ENCODE results near the gene NENF. TPM values are rescaled to one million over a fixed set of nuclear protein-coding genes. Genes with fewer than 3 reads are reported as not detected.
A peak's percentile ranks its signal among the peaks of the same experiment; 100 is the strongest.

Gene NENF
- total RNA-seq, 3 donors from 2014 or later = 30.6 to 43.0 (median 32.5) TPM

DNA sequence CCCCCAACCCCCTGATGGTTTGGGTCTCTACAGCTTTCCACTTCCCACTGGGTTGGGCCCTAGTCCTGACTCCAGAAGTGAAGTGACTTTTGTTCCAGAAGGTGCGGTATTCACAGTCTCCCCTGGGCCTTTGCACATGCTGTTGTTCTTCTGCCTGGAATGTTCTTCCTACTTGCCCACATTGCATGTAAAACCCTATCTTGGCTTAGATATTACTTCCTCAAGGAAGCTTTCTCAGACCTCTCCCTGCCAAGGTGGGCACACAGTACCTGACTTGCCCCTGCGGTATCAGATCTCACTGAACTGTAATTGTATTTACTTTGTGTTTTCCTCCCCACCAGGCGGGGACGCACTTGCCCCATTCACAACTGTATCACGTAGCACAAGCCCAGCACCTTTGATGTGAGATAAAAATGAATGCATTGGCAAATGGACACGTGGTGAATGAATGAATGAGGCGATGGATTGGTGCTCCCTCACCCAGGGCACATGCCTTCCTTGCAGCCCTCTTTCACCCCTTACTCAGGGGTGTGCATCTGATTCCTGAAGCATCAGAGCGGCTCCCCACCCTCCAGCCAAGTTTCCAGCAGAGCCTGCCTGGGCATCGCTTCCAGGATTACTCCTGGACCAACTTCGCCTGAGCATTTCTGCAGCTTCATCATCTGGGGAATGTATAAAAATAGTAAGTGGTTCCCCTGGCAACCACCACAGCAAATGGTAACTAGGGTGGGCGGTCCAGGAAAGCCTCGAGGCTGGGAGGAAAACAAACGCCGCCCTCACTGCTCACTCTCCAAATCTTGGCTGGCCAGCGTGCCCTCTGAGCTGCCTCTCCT, 19.8 kb downstream of the NENF start:
- no peaks in the 10 kb centered on the region for H3K4me1 ChIP-seq (ENCODE audit: low read depth)
- H3K9me3 ChIP-seq = no peaks in the 10 kb centered on the region
- intact Hi-C loops (cut with DNase I, micrococcal nuclease) = loop anchor here (10.0 kb wide), 1 partner anchor 388 kb away; no protein-coding TSS in a partner anchor
- H3K4me3 ChIP-seq = no peak overlapping the region
- no peaks in the 10 kb centered on the region for H3K36me3 ChIP-seq (ENCODE audit: low read depth)
- DNase-seq = peak in 1 of 3 donors; percentile 13
- ATAC-seq = no peak
- TF ChIP-seq CTCF (IDR thresholded peaks at IDR 0.05) = no peak

- Histone ChIP-seq H3K4me1 (ENCODE audit: low read depth) (no peaks in the 10 kb centered on the region), H3K9me3 (no peaks in the 10 kb centered on the region), H3K36me3 (ENCODE audit: low read depth) (no peaks in the 10 kb centered on the region), H3K4me3 (no peak overlapping the region)
- intact Hi-C loops (cut with DNase I, micrococcal nuclease) = loop anchor here (10.0 kb wide), 1 partner anchor 389 kb away; no protein-coding TSS in a partner anchor
- ATAC-seq (no peak), DNase-seq (no peak)
- TF ChIP-seq CTCF (IDR thresholded peaks at IDR 0.05) = no peak
Observed at GRCh38 chr1:212453156-212453857, 20.6 kb downstream of the NENF start.

GRCh38 chr1:212454741-212455140, 22.0 kb downstream of the NENF start:
- ATAC-seq (no peak), DNase-seq (no peak)
- Histone ChIP-seq H3K9me3 (no peaks in the 10 kb centered on the region), H3K4me1 (ENCODE audit: low read depth) (no peaks in the 10 kb centered on the region), H3K4me3 (no peak overlapping the region), H3K36me3 (ENCODE audit: low read depth) (no peaks in the 10 kb centered on the region)
- TF ChIP-seq CTCF (IDR thresholded peaks at IDR 0.05) = no peak
- intact Hi-C loops (cut with DNase I, micrococcal nuclease) = loop anchor here (5.0 to 10.0 kb wide), 2 partner anchors 77 to 390 kb away; no protein-coding TSS in a partner anchor

DNA sequence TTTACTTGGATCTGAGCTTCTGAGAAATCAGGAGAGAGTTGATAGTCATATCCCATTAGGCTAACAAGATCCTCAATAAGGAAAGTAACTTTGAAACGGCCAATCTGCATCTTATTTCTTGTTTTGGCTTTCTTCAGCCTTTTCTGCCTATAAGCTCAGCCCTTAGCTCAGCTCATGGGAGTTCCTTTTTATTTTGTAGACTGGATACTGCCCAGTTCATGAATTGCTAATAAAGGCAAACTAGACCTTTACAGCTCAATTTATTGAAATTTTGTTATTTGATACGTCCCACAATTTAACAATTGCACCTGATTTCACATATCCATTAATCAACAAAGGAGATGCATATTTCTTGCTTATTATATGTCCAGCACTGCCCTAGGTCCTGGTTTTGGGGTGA, 22.7 kb downstream of the NENF start:
- TF ChIP-seq CTCF (IDR thresholded peaks at IDR 0.05) = no peak
- intact Hi-C loops (cut with DNase I, micrococcal nuclease) = loop anchor here (5.0 to 10.0 kb wide), 2 partner anchors 78 to 391 kb away; no protein-coding TSS in a partner anchor
- no peak overlapping the region for H3K4me3 ChIP-seq
- no peak for ATAC-seq
- H3K4me1 ChIP-seq (ENCODE audit: low read depth) = no peaks in the 10 kb centered on the region
- no peak for DNase-seq
- H3K36me3 ChIP-seq (ENCODE audit: low read depth) = no peaks in the 10 kb centered on the region
- no peaks in the 10 kb centered on the region for H3K9me3 ChIP-seq

- peak; percentile 78 to 93 (median 89) for DNase-seq
- peak; percentile 94 for TF ChIP-seq CTCF (IDR thresholded peaks at IDR 0.05)
- ATAC-seq = peak; percentile 84
- H3K36me3 ChIP-seq (ENCODE audit: low read depth) = no peaks in the 10 kb centered on the region
- H3K4me1 ChIP-seq (ENCODE audit: low read depth) = no peaks in the 10 kb centered on the region
- no peak overlapping the region for H3K4me3 ChIP-seq
- intact Hi-C loops (cut with DNase I, micrococcal nuclease) = loop anchor here (5.0 to 10.0 kb wide), 2 partner anchors 79 to 391 kb away; no protein-coding TSS in a partner anchor
- H3K9me3 ChIP-seq = no peaks in the 10 kb centered on the region
Observed at GRCh38 chr1:212455803-212456528, 23.2 kb downstream of the NENF start.
